ENCODE measurements around the gene GTPBP4. TPM values are rescaled to one million over a fixed set of nuclear protein-coding genes. Genes with fewer than 3 reads are reported as not detected.

Gene GTPBP4
- total RNA-seq, 1 experiment from 2014 or later: 163 TPM

DNA sequence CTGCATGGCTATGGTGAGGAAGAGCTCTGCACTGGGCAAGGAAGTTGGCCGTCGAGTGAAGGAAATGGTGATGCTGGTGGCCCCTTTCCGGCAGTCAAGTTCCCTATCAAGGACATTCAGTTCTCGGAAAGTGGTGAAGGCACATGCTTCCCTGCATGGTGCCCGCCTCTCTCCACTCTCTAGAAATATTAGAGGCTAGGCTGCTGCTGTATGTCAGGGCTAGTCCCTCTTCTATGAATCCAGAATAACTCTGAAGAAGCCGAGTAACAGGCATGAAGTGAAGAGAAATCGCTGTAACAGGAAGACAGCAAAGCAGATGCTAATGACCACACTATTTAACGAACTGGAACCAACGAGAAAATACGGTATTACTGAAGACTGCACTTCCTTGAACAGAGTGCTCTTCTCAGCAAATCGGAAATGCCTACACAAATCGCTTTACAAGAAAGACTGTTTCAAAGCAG is 55.3 kb downstream of the GTPBP4 start:
- Histone ChIP-seq H3K27ac (ENCODE audit: low read depth, low read length, poor library complexity, severe bottlenecking) (peak overlapping the region; percentile 16), H3K4me1 (ENCODE audit: insufficient read depth, low read length, poor library complexity, severe bottlenecking) (peaks cover 20% of the 10 kb centered on the region), H3K27me3 (replicated peaks; ENCODE audit: insufficient read depth, low read depth, low read length, poor library complexity) (no peaks in the 10 kb centered on the region), H3K9me3 (ENCODE audit: low read depth, low read length, poor library complexity, severe bottlenecking) (no peaks in the 10 kb centered on the region), H3K36me3 (ENCODE audit: insufficient read depth, low read length, poor library complexity, severe bottlenecking) (peaks cover 73% of the 10 kb centered on the region), H3K4me3 (ENCODE audit: low read depth, low read length, poor library complexity, severe bottlenecking) (peak overlapping the region; percentile 38)
- no peak for DNase-seq (ENCODE audit: low spot score)
- no peak for TF ChIP-seq EZH2 (IDR thresholded peaks at IDR 0.05; ENCODE audit: borderline replicate concordance, low read depth, low read length, poor library complexity, severe bottlenecking)
- TF ChIP-seq, protein P1, sequence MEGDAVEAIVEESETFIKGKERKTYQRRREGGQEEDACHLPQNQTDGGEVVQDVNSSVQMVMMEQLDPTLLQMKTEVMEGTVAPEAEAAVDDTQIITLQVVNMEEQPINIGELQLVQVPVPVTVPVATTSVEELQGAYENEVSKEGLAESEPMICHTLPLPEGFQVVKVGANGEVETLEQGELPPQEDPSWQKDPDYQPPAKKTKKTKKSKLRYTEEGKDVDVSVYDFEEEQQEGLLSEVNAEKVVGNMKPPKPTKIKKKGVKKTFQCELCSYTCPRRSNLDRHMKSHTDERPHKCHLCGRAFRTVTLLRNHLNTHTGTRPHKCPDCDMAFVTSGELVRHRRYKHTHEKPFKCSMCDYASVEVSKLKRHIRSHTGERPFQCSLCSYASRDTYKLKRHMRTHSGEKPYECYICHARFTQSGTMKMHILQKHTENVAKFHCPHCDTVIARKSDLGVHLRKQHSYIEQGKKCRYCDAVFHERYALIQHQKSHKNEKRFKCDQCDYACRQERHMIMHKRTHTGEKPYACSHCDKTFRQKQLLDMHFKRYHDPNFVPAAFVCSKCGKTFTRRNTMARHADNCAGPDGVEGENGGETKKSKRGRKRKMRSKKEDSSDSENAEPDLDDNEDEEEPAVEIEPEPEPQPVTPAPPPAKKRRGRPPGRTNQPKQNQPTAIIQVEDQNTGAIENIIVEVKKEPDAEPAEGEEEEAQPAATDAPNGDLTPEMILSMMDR (conservative IDR thresholded peaks at IDR 0.05; ENCODE audit: low read depth, low read length): no peak
- BruUV-seq (replicated peaks): no TSS peak
- ChIA-PET POLR2A (ENCODE audit: low non-redundant PET) (no interaction called here), CTCF (no interaction called here)
- intact Hi-C loops (cut with micrococcal nuclease; ENCODE audit: unreplicated experiment): no loop called here

- Histone ChIP-seq H3K9me3 (ENCODE audit: low read depth, low read length, poor library complexity, severe bottlenecking) (no peaks in the 10 kb centered on the region), H3K27ac (ENCODE audit: low read depth, low read length, poor library complexity, severe bottlenecking) (peak overlapping the region; percentile 34), H3K4me3 (ENCODE audit: low read depth, low read length, poor library complexity, severe bottlenecking) (peak overlapping the region; percentile 38), H3K27me3 (replicated peaks; ENCODE audit: insufficient read depth, low read depth, low read length, poor library complexity) (no peaks in the 10 kb centered on the region), H3K4me1 (ENCODE audit: insufficient read depth, low read length, poor library complexity, severe bottlenecking) (peaks cover 20% of the 10 kb centered on the region), H3K36me3 (ENCODE audit: insufficient read depth, low read length, poor library complexity, severe bottlenecking) (peaks cover 71% of the 10 kb centered on the region)
- CTCF ChIA-PET: no interaction called here
- DNase-seq (ENCODE audit: low spot score): no peak
- POLR2A ChIA-PET (ENCODE audit: low non-redundant PET): no interaction called here
- BruUV-seq (replicated peaks): no TSS peak
- intact Hi-C loops (cut with micrococcal nuclease; ENCODE audit: unreplicated experiment): no loop called here
- no peak for TF ChIP-seq EZH2 (IDR thresholded peaks at IDR 0.05; ENCODE audit: borderline replicate concordance, low read depth, low read length, poor library complexity, severe bottlenecking)
- TF ChIP-seq, protein P1 (conservative IDR thresholded peaks at IDR 0.05; ENCODE audit: low read depth, low read length): no peak
These were observed 55.9 kb downstream of the GTPBP4 start for GRCh38 chr10:1044146-1044545.

DNA sequence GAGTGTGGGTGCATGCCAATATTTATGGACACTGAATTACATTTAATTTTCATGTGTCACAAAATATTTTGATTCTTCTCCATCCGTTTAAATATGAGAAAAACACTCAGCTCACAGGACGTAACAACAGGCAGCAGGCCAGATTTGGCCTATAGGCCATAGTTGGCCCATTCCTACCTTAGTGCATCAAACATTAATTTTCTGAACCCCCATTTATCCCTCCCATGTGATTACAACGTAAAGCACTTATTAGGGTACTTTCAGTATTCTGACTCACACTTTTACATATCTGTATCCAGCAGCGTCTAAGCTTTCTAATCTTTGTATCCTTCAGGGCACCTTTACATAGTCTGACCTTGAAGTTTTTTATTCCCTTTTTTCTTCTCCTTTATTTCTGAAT is 56.7 kb downstream of the GTPBP4 start:
- ChIA-PET POLR2A (ENCODE audit: low non-redundant PET) (no interaction called here), CTCF (no interaction called here)
- TSS peak; percentile 14 for BruUV-seq (replicated peaks)
- Histone ChIP-seq H3K4me3 (ENCODE audit: low read depth, low read length, poor library complexity, severe bottlenecking) (peak overlapping the region; percentile 38), H3K9me3 (ENCODE audit: low read depth, low read length, poor library complexity, severe bottlenecking) (no peaks in the 10 kb centered on the region), H3K36me3 (ENCODE audit: insufficient read depth, low read length, poor library complexity, severe bottlenecking) (peaks cover 63% of the 10 kb centered on the region), H3K27me3 (replicated peaks; ENCODE audit: insufficient read depth, low read depth, low read length, poor library complexity) (no peaks in the 10 kb centered on the region), H3K27ac (ENCODE audit: low read depth, low read length, poor library complexity, severe bottlenecking) (peak overlapping the region; percentile 34), H3K4me1 (ENCODE audit: insufficient read depth, low read length, poor library complexity, severe bottlenecking) (peaks cover 20% of the 10 kb centered on the region)
- no peak for DNase-seq (ENCODE audit: low spot score)
- intact Hi-C loops (cut with micrococcal nuclease; ENCODE audit: unreplicated experiment): no loop called here
- TF ChIP-seq EZH2 (IDR thresholded peaks at IDR 0.05; ENCODE audit: borderline replicate concordance, low read depth, low read length, poor library complexity, severe bottlenecking): no peak
- TF ChIP-seq, protein P1 (conservative IDR thresholded peaks at IDR 0.05; ENCODE audit: low read depth, low read length): no peak
